GM19023 (cell line): ENCODE results near the gene DTX3.
"Not testable (repeated sequence)": the region's sequence is repeated elsewhere in the genome, so short reads cannot be mapped to it uniquely, and the experiment has no call there.

ENCODE experiments used
- ATAC-seq: cut with Tn5 transposase; IDR thresholded peaks from one replicate; pipeline ENCODE4 v1.9.1; 2021; ENCODE audit warnings: mild to moderate bottlenecking, moderate library complexity; ENCODE audit not compliant: unreplicated experiment

The DTX3 gene

GRCh38 chr12:57606821-57607220 lies 2.2 kb downstream of the DTX3 start:
- no peak for ATAC-seq

GRCh38 chr12:57607958-57608663 lies 3.5 kb downstream of the DTX3 start:
- ATAC-seq, result no peak

- ATAC-seq, result no peak
Measured at GRCh38 chr12:57609101-57609780, 4.6 kb downstream of the DTX3 start.

GRCh38 chr12:57609781-57610553 lies 5.3 kb downstream of the DTX3 start:
- ATAC-seq, result no peak

GRCh38 chr12:57610554-57611107 lies 6.0 kb downstream of the DTX3 start:
- no peak for ATAC-seq

GRCh38 chr12:57611108-57611826 lies 6.6 kb downstream of the DTX3 start, which contains the start of gene ARHGEF25:
Gene ARHGEF25 (plus strand): TSS chr12:57611435. CDS start chr12:57611895, 460 bp downstream.
- ATAC-seq, result peak; percentile 52

- ATAC-seq, result no peak
Measured at GRCh38 chr12:57611827-57612710, 7.4 kb downstream of the DTX3 start.

GRCh38 chr12:57612711-57613426 lies 8.2 kb downstream of the DTX3 start:
- ATAC-seq, result no peak

- ATAC-seq, result no peak
Measured at GRCh38 chr12:57613427-57614109, 8.9 kb downstream of the DTX3 start.

GRCh38 chr12:57614178-57614947 lies 9.7 kb downstream of the DTX3 start:
- ATAC-seq, result peak; percentile 54

- ATAC-seq, result no peak
Measured at GRCh38 chr12:57614948-57615500, 10.4 kb downstream of the DTX3 start.

GRCh38 chr12:57615637-57616036 lies 11.0 kb downstream of the DTX3 start:
- ATAC-seq, result no peak

- no peak for ATAC-seq
Measured at GRCh38 chr12:57616383-57617101, 11.9 kb downstream of the DTX3 start.

- ATAC-seq, result no peak
Measured at GRCh38 chr12:57617942-57618341, 13.3 kb downstream of the DTX3 start.

GRCh38 chr12:57618431-57618830 lies 13.8 kb downstream of the DTX3 start:
- ATAC-seq, result not testable (repeated sequence)

GRCh38 chr12:57618966-57619433 lies 14.4 kb downstream of the DTX3 start:
- ATAC-seq, result no peak
